Mucosa of stomach (tissue), 1 donor: ENCODE results near the gene CRCP.

ENCODE experiments used
- H3K27me3 ChIP-seq: one replicate; pipeline ENCODE4 v1.7.0; 2013; ENCODE audit warnings: mild to moderate bottlenecking, low read length; ENCODE audit not compliant: control insufficient read depth, insufficient read depth
- H3K36me3 ChIP-seq: one replicate; pipeline ENCODE4 v1.7.0; 2013; ENCODE audit warnings: low read length; ENCODE audit not compliant: control insufficient read depth, insufficient read depth
- H3K4me1 ChIP-seq: one replicate; pipeline ENCODE4 v1.7.0; 2013; ENCODE audit warnings: mild to moderate bottlenecking, low read length; ENCODE audit not compliant: control insufficient read depth, insufficient read depth
- H3K4me3 ChIP-seq: one replicate; pipeline ENCODE4 v1.7.0; 2013; ENCODE audit warnings: low read length
- H3K9ac ChIP-seq: one replicate; pipeline ENCODE4 v1.7.0; 2013; ENCODE audit warnings: mild to moderate bottlenecking, low read length, moderate library complexity
- H3K9me3 ChIP-seq: one replicate; pipeline ENCODE4 v1.7.0; 2013; ENCODE audit warnings: mild to moderate bottlenecking, low read length, moderate library complexity; ENCODE audit not compliant: control insufficient read depth
- donor health status: Pancreatic carcinoma.

Gene CRCP

GRCh38 chr7:66185680-66186187, 71.1 kb downstream of the CRCP start:
- H3K9ac ChIP-seq, result no peak overlapping the region
- no peak overlapping the region for H3K4me3 ChIP-seq
- H3K27me3 ChIP-seq, result no peaks in the 10 kb centered on the region
- H3K9me3 ChIP-seq, result no peaks in the 10 kb centered on the region
- no peaks in the 10 kb centered on the region for H3K36me3 ChIP-seq
- peaks cover 12% of the 10 kb centered on the region for H3K4me1 ChIP-seq

- no peaks in the 10 kb centered on the region for H3K27me3 ChIP-seq
- no peaks in the 10 kb centered on the region for H3K9me3 ChIP-seq
These were observed 72.3 kb downstream of the CRCP start for GRCh38 chr7:66186991-66187390.

DNA sequence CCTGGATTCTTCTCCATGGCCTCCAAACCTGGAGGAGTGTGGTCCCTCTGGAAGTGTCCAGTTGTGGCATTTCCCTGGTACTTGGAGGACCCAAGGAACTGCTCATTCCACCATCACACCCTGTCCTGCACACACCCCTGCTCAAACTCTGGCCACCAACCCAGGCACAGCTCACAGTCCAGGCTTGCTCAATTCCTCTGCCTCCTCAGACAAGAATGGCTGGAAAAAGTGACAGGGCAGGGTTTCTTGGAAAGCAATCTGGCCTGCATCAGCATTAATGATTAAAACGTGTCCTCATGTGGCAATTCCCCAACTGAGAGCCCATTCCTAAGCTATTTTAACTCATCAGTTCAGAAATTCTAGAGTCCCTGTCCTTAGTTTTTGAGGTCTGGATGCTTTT, 73.3 kb downstream of the CRCP start:
- Histone ChIP-seq H3K36me3 (no peaks in the 10 kb centered on the region), H3K9ac (no peak overlapping the region), H3K4me1 (peaks cover 12% of the 10 kb centered on the region), H3K27me3 (no peaks in the 10 kb centered on the region), H3K4me3 (no peak overlapping the region), H3K9me3 (no peaks in the 10 kb centered on the region)

More at GRCh38 chr7:66186991-66187390, 72.3 kb downstream of the CRCP start:
- H3K36me3 ChIP-seq, result no peaks in the 10 kb centered on the region
- H3K4me1 ChIP-seq, result peaks cover 12% of the 10 kb centered on the region
- no peak overlapping the region for H3K9ac ChIP-seq
- H3K4me3 ChIP-seq, result no peak overlapping the region

DNA sequence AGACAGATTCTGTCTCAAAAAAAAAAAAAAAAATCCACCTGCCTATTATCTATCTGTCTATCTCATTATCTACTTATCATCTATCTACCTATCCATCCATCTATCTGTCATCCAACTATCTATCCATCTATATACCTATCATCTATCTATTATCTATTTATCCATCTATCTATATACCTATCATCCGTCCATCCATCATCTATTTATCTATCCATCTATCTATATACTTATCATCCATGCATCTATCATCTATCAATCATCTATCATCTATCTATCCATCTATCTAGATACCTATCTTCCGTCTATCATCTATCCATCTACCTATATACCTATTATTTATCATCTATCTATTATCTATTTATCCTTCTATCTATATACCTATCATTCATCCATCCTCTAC, 74.0 kb downstream of the CRCP start:
- H3K4me3 ChIP-seq, result no peak overlapping the region
- no peaks in the 10 kb centered on the region for H3K27me3 ChIP-seq
- H3K4me1 ChIP-seq, result peaks cover 7% of the 10 kb centered on the region
- no peaks in the 10 kb centered on the region for H3K9me3 ChIP-seq
- H3K36me3 ChIP-seq, result no peaks in the 10 kb centered on the region
- no peak overlapping the region for H3K9ac ChIP-seq

- H3K36me3 ChIP-seq, result no peaks in the 10 kb centered on the region
- H3K9me3 ChIP-seq, result no peaks in the 10 kb centered on the region
- H3K9ac ChIP-seq, result no peak overlapping the region
- no peaks in the 10 kb centered on the region for H3K27me3 ChIP-seq
- no peak overlapping the region for H3K4me3 ChIP-seq
- no peaks in the 10 kb centered on the region for H3K4me1 ChIP-seq
These were observed 75.3 kb downstream of the CRCP start for GRCh38 chr7:66189695-66190503.

GRCh38 chr7:66190504-66190857, 75.8 kb downstream of the CRCP start:
- no peak overlapping the region for H3K9ac ChIP-seq
- no peaks in the 10 kb centered on the region for H3K36me3 ChIP-seq
- H3K4me3 ChIP-seq, result no peak overlapping the region
- H3K4me1 ChIP-seq, result no peaks in the 10 kb centered on the region
- H3K27me3 ChIP-seq, result no peaks in the 10 kb centered on the region
- H3K9me3 ChIP-seq, result no peaks in the 10 kb centered on the region

DNA sequence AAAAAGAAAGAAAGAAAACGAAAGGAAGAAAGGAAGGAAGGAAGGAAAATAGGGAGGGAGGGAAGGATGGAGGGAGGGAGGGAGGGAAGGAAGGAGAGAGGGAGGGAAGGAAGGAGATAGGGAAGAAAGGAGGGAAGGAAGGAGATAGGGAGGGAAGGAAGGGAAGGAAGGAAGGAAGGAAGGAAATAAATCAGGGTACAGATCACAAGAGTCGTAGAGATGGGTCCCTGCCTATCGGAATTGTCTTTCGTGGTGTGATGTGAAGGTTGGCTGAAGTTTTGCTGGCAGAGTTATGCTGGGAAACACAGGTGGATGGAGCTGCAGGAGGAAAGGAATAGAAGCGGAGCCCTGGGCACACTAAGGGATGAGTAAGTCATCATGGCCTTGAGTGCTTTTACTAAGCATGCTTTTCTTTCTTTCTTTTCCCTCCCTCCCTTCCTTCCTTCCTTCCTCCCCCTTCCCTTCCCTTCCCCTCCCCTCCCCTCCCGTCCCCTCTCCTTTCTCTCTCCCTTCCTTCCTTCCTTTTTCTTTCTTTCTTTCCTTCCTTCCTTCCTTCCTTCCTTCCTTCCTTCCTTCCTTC, 78.6 kb downstream of the CRCP start:
- Histone ChIP-seq H3K4me1 (no peaks in the 10 kb centered on the region), H3K36me3 (no peaks in the 10 kb centered on the region), H3K27me3 (no peaks in the 10 kb centered on the region), H3K4me3 (no peak overlapping the region), H3K9me3 (no peaks in the 10 kb centered on the region), H3K9ac (no peak overlapping the region)

- Histone ChIP-seq H3K27me3 (no peaks in the 10 kb centered on the region), H3K36me3 (no peaks in the 10 kb centered on the region), H3K9me3 (no peaks in the 10 kb centered on the region), H3K4me1 (no peaks in the 10 kb centered on the region), H3K9ac (no peak overlapping the region), H3K4me3 (no peak overlapping the region)
These were observed 83.8 kb downstream of the CRCP start for GRCh38 chr7:66198469-66198868.

DNA sequence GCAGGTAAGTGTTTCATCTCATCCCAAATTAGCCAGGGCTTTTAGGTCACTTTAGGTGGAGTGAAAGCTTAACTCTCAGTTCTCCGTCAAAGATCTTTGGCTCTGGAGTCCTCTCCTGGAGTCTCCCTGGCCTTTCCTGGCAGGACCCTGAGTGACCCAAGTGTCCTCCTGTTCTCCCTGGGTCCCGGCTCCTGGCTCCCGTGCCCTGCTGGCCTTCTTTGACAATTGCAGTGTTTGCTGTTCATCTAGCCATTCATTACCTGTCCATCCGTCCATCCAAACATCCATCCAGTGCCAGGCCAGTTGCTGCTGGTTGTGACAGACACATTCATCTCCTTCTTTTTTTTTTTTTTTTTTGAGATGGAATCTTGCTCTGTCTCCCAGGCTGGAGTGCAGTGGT, 84.3 kb downstream of the CRCP start:
- H3K27me3 ChIP-seq, result no peaks in the 10 kb centered on the region
- no peak overlapping the region for H3K9ac ChIP-seq
- no peak overlapping the region for H3K4me3 ChIP-seq
- no peaks in the 10 kb centered on the region for H3K4me1 ChIP-seq
- no peaks in the 10 kb centered on the region for H3K36me3 ChIP-seq
- H3K9me3 ChIP-seq, result no peaks in the 10 kb centered on the region

GRCh38 chr7:66202441-66202840, 87.8 kb downstream of the CRCP start:
- H3K9ac ChIP-seq, result no peak overlapping the region
- no peaks in the 10 kb centered on the region for H3K36me3 ChIP-seq
- no peaks in the 10 kb centered on the region for H3K9me3 ChIP-seq

More at GRCh38 chr7:66202441-66202840, 87.8 kb downstream of the CRCP start:
- peaks cover 2% of the 10 kb centered on the region for H3K27me3 ChIP-seq
- H3K4me1 ChIP-seq, result peaks cover 9% of the 10 kb centered on the region
- H3K4me3 ChIP-seq, result no peak overlapping the region
